MM.1S (cell line): Measurements from ENCODE around the gene MYO6.
"Not testable (repeated sequence)": the region's sequence is repeated elsewhere in the genome, so short reads cannot be mapped to it uniquely, and the experiment has no call there.

ENCODE experiments used
- DNase-seq: peaks from one replicate; pipeline ENCODE4 v3.0.0-alpha.2; 2015
- H2AFZ ChIP-seq: fragments of 300-600 bp; sonication (generic); 2 replicates; pipeline ENCODE4 v1.6.0; 2016; ENCODE audit warnings: antibody characterized with exemption, low read length
- H3F3A ChIP-seq: fragments of 300-600 bp; sonication (generic); 2 replicates; pipeline ENCODE4 v1.6.1; 2016; ENCODE audit warnings: mild to moderate bottlenecking, antibody characterized with exemption, low read length, moderate library complexity, mixed read lengths; ENCODE audit not compliant: insufficient read depth
- H3K27ac ChIP-seq: fragments of 300-600 bp; sonication (generic); 2 replicates; pipeline ENCODE4 v1.5.1; 2016; ENCODE audit warnings: mild to moderate bottlenecking, low read length
- H3K27me3 ChIP-seq: fragments of 300-600 bp; sonication (generic); replicated peaks from 2 replicates; pipeline ENCODE4 v1.6.0; 2016; ENCODE audit warnings: low read length; ENCODE audit not compliant: insufficient read depth
- H3K36me3 ChIP-seq: fragments of 300-600 bp; sonication (generic); replicated peaks from 2 replicates; pipeline ENCODE4 v1.6.1; 2016; ENCODE audit warnings: mild to moderate bottlenecking, low read length, mixed read lengths; ENCODE audit not compliant: insufficient read depth
- H3K4me1 ChIP-seq: fragments of 300-600 bp; sonication (generic); 2 replicates; pipeline ENCODE4 v1.6.1; 2016; ENCODE audit warnings: low read length, mixed read lengths
- H3K4me2 ChIP-seq: fragments of 300-600 bp; sonication (generic); 2 replicates; pipeline ENCODE4 v1.6.0; 2016; ENCODE audit warnings: low read depth, low read length
- H3K4me3 ChIP-seq: fragments of 300-600 bp; sonication (generic); 2 replicates; pipeline ENCODE4 v1.5.1; 2016; ENCODE audit warnings: low read length, mixed read lengths
- H3K79me2 ChIP-seq: fragments of 300-600 bp; sonication (generic); 2 replicates; pipeline ENCODE4 v1.6.1; 2016; ENCODE audit warnings: mixed run types, low read length, mixed read lengths
- H3K9ac ChIP-seq: fragments of 300-600 bp; sonication (generic); 2 replicates; pipeline ENCODE4 v1.6.1; 2016; ENCODE audit warnings: low read length, mixed read lengths
- H3K9me2 ChIP-seq: fragments of 300-600 bp; sonication (generic); replicated peaks from 2 replicates; pipeline ENCODE4 v1.6.1; 2016; ENCODE audit warnings: mild to moderate bottlenecking, low read length, mixed read lengths; ENCODE audit not compliant: insufficient read depth
- H3K9me3 ChIP-seq: fragments of 300-600 bp; sonication (generic); replicated peaks from 2 replicates; pipeline ENCODE4 v1.6.1; 2016; ENCODE audit warnings: mild to moderate bottlenecking, low read length, mixed read lengths; ENCODE audit not compliant: insufficient read depth
- H4K20me1 ChIP-seq: fragments of 300-600 bp; sonication (generic); 2 replicates; pipeline ENCODE4 v1.6.1; 2016; ENCODE audit warnings: mild to moderate bottlenecking, low read length, moderate library complexity, mixed read lengths; ENCODE audit not compliant: insufficient read depth
- CTCF ChIP-seq: fragments of 300-600 bp; sonication (generic); IDR thresholded peaks from 2 replicates; pipeline ENCODE4 v1.5.1; 2016; ENCODE audit warnings: antibody characterized with exemption, low read length, mixed read lengths
- EZH2 ChIP-seq: fragments of 300-600 bp; sonication (generic); optimal IDR thresholded peaks from 2 replicates; pipeline ENCODE3; 2017; ENCODE audit warnings: low read depth, mild to moderate bottlenecking, antibody characterized with exemption, low read length, mixed read lengths
- EZH2phosphoT487 ChIP-seq: fragments of 300-600 bp; sonication (generic); IDR thresholded peaks from 2 replicates; pipeline ENCODE4 v1.6.1; 2018; ENCODE audit warnings: antibody characterized with exemption, low read length

Gene MYO6

DNA sequence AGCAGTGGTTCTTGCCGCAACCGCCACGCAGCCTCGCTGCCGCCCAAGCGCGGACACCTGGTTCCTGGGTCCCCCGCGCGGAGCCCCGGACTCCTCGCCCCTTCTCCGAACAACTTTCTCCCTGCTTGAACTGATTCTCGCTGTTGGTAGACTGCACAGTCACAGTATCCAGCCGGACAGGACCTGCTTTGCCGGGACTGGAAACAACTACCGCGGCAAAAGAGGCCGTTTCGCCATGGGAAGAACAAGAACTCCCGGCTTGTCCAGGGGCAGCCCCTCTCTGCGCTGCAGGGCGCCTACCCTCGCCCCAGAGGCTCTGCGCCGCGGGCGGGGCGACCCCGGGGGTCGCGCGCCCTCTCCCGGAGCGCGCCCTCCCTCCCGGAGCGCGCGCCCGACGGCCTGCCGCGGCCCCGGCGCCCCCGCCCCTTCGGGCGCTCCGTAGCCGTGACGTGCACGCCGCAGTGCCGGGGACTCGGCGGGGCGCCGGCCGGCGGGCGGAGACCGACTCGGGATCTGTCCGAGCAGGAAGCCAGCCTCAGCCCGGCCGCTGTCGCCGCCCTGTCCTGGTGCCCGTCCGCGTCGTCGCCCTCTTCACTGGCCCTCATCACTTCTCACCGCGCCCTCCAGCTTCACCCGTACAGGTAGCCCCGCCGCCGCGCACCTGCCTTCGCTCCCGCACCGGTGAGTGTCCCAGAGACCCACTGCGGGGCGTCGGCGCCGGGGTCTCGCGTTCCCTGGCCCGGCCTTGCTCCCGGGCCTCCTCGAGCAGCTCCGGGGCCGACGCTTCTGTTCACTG, at the start of gene MYO6:
MYO6 (plus strand) TSS at position 497 of the 796 bp plus-strand sequence. CDS start 68,309 bp downstream, outside the sequence.
- peaks cover 47% of the 10 kb centered on the region for H3K79me2 ChIP-seq
- peaks cover 43% of the 10 kb centered on the region for H3K4me1 ChIP-seq
- H3K9me3 ChIP-seq = no peaks in the 10 kb centered on the region
- no peaks in the 10 kb centered on the region for H3K9me2 ChIP-seq
- H3K27ac ChIP-seq = peak within 1 kb of the TSS; percentile 94
- H4K20me1 ChIP-seq = no peaks in the 10 kb centered on the region; the same call in 1 of the 2 replicates
- peaks cover 49% of the 10 kb centered on the region for H3F3A ChIP-seq
- H3K9ac ChIP-seq = peak within 1 kb of the TSS; percentile 97
- no peaks in the 10 kb centered on the region for H3K27me3 ChIP-seq
- peak; percentile 83 for DNase-seq
- TF ChIP-seq EZH2phosphoT487 (no peak), EZH2 (no peak), CTCF (no peak)
- peak within 1 kb of the TSS; percentile 98 for H2AFZ ChIP-seq
- no peaks in the 10 kb centered on the region; the same call in 1 of the 2 replicates for H3K36me3 ChIP-seq
- H3K4me2 ChIP-seq = peak within 1 kb of the TSS; percentile 99
- H3K4me3 ChIP-seq = peak within 1 kb of the TSS; percentile 100

GRCh38 chr6:75708334-75708733, 40.7 kb upstream of the MYO6 start:
- not testable (repeated sequence) for H3F3A ChIP-seq, H3K27me3 ChIP-seq, H3K9ac ChIP-seq, H3K36me3 ChIP-seq, H3K9me3 ChIP-seq, H3K79me2 ChIP-seq, H3K4me2 ChIP-seq, DNase-seq, H3K4me3 ChIP-seq, H3K9me2 ChIP-seq, H3K4me1 ChIP-seq, H3K27ac ChIP-seq, H4K20me1 ChIP-seq, H2AFZ ChIP-seq

DNA sequence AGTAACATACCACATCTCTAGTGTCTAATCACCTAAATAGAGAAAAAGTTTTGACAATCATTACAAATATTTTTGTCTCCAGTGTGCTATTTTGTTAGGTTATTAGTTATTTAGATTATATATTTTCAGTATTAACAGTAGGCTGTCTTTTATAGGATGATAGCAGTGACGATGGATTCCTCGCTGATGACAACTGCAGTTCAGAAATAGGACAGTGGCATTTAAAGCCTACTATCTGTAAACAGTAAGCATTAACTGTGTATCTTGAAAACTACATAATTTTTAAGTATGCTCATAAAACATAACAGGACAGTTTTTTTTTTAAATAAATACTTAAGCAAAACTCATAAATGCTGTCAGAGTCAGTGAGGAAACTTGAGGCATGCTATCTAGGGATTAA, 37.9 kb upstream of the MYO6 start:
- Histone ChIP-seq H3K4me3 (no peak overlapping the region), H3K27ac (no peak overlapping the region), H3K4me1 (no peaks in the 10 kb centered on the region), H3K9ac (no peak overlapping the region), H3K79me2 (no peaks in the 10 kb centered on the region), H4K20me1 (no peaks in the 10 kb centered on the region), H3F3A (no peaks in the 10 kb centered on the region), H3K36me3 (peaks cover 5% of the 10 kb centered on the region; the same call in 1 of the 2 replicates), H3K4me2 (no peak overlapping the region), H2AFZ (no peak overlapping the region), H3K9me2 (no peaks in the 10 kb centered on the region), H3K9me3 (no peaks in the 10 kb centered on the region), H3K27me3 (no peaks in the 10 kb centered on the region)
- no peak for TF ChIP-seq EZH2phosphoT487
- no peak for TF ChIP-seq EZH2
- TF ChIP-seq CTCF = no peak
- no peak for DNase-seq

GRCh38 chr6:75719133-75719532, 29.9 kb upstream of the MYO6 start:
- no peaks in the 10 kb centered on the region for H3K79me2 ChIP-seq
- H3K4me3 ChIP-seq = no peak overlapping the region
- H4K20me1 ChIP-seq = no peaks in the 10 kb centered on the region
- no peak overlapping the region for H3K4me2 ChIP-seq
- H3K9me2 ChIP-seq = no peaks in the 10 kb centered on the region
- H3K4me1 ChIP-seq = no peaks in the 10 kb centered on the region
- no peak for DNase-seq
- H3K27ac ChIP-seq = no peak overlapping the region
- H3K27me3 ChIP-seq = no peaks in the 10 kb centered on the region
- H3K36me3 ChIP-seq = peaks cover 5% of the 10 kb centered on the region; the same call in 1 of the 2 replicates
- TF ChIP-seq EZH2phosphoT487 (no peak), EZH2 (no peak), CTCF (no peak)
- H3K9me3 ChIP-seq = no peaks in the 10 kb centered on the region
- no peak overlapping the region for H3K9ac ChIP-seq
- H3F3A ChIP-seq = peaks cover 3% of the 10 kb centered on the region; the same call in 1 of the 2 replicates
- H2AFZ ChIP-seq = no peak overlapping the region
